HG02981 (cell line): ENCODE results near the gene ANKS1B.

Source experiments
- ATAC-seq: cut with Tn5 transposase; IDR thresholded peaks from one replicate; pipeline ENCODE4 v1.9.1; 2021; ENCODE audit warnings: mild to moderate bottlenecking, moderate library complexity; ENCODE audit not compliant: unreplicated experiment

Gene ANKS1B

GRCh38 chr12:99092100-99092851 is 892.5 kb downstream of the ANKS1B start:
- no peak for ATAC-seq

GRCh38 chr12:99087278-99087677 is 897.5 kb downstream of the ANKS1B start:
- no peak for ATAC-seq

DNA sequence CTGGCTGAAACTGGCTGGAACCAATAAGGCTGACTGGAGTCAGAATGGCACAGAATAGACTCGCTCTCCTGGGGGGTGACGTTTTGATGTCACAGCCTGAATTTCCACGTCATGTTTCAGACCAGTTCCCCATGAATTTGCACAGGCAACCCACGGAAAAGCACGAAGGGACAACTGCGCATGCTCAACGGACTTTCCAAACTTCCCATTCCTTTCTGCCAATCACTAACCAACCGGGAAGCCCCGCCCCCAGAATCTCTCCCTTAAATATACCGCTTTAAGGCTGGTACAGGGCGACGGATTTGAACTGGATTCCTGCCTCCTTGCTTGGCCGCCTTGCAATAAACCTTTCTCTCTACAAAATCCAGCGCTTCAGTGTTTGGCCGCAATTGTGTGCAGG is 904.9 kb downstream of the ANKS1B start:
- ATAC-seq = no peak

DNA sequence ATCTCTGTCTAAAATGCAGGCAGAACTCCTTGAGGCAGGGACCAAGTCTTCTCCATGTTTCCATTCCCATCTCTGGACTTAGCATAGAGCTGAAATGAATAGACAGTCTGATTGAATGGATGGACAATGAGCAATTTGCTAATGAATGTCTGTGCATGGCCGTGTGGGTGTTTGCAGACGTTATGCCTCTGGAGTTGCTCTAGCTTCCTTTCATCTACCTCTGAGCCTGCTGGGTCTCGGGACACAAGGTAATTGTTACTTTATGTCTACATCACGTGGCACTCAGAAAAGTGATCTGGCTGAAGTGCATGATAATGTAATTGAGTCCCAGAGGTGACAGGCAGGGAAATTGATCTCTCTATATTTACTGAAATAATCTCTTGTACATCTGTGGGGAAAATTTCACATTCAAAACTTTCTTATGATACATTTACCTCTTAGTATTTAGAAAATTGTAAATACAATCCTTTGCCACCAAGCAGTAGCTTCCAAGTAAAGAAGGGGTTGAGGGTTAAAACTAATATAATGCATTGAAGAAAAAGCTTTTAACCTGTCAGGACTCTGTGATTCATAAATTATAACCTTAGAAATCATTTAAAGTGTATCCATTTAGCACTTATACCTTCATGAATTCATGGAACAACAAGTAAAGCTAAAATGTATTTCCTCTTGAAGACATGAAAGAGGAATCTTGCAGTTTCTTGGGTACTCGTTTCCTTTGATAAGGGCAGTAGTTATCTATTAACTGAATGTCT is 915.6 kb downstream of the ANKS1B start:
- ATAC-seq = no peak

DNA sequence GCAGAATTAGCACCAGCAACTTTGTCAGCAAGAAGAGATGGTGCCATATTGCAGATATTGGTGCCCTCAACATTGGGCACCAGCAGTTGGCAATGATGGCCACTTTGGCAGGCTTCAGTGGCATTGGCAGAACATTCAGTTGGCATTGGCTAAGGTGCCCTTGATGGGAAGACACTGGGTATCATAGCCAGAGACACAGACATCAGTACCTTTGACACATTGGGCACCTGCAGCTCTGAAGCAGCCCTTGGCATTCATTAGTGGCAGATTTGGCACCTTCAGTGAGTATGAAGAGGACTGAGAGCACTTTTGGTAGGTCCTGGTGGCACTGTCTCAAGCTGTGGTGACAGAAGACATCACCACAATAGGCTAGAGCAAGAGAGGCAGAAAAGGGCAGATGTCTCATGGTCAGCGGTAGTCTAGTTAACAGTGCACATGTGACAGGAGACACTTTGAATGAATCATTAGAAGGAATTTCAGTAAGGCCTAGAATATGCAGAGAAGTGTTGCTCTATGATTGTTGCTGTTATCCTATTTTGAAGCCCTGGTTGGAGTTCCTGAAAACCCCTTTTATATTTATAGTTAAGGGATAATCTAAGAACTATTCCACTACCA is 917.5 kb downstream of the ANKS1B start:
- ATAC-seq = no peak

DNA sequence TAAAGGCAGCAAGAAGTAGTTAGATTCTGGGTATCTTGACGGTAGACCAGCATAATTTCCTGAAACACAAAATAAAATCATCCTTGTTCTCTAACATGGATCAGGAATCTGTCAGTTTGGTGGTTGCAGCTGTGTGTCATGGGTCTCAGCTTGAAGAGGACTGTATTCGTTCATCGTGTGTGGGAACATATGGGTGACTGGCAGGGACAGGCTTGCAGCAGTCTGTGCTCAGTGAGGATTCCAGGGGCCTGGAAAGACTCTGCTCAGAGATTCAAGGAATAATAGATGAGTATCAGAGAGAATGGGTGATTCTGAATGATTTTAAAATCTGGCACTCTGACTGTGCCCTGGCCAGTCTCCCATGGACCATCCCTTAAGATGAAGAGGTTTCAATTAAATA is 918.0 kb downstream of the ANKS1B start:
- no peak for ATAC-seq

DNA sequence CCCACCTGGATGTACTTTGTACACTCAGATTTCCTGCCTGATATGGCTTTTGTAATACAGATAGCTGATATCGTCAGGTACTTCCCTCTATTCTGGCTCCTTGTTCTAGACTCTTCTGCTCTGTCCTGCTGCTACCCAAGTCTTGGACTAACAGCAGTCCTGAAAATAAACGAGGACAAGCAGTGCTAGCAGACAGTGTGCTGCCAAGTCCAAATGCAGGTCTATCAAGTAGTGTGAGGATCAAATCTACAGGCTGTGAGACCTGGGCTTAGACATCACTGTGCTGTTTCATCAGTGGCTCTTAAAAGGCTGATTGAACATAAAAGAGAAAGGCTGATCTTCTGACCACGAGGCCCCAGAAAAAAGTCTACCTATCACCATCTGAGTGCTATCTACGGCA is 921.6 kb downstream of the ANKS1B start:
- no peak for ATAC-seq

GRCh38 chr12:99059824-99060511 is 924.8 kb downstream of the ANKS1B start:
- no peak for ATAC-seq

DNA sequence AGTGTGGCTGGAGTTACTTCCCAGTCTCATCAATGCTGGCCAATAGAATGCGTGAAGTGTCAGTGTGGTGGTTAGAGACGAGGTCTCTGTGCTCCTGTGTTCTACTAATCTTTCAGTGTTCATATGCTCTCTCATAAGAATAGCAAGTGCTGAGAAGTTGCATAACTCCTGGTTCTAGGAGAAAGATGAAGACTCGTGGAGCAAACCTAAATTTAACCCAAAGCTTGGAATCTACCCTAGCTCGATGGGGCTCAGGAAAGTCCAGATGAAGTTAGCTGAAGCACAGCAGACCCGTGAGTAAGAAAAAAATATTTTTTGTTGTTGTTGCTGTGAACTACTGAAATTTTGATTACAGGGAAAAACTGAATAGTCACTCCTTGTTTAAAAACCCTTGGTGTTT is 927.1 kb downstream of the ANKS1B start:
- ATAC-seq = no peak

- no peak for ATAC-seq
Measured at GRCh38 chr12:99056186-99056585, 928.5 kb downstream of the ANKS1B start.

DNA sequence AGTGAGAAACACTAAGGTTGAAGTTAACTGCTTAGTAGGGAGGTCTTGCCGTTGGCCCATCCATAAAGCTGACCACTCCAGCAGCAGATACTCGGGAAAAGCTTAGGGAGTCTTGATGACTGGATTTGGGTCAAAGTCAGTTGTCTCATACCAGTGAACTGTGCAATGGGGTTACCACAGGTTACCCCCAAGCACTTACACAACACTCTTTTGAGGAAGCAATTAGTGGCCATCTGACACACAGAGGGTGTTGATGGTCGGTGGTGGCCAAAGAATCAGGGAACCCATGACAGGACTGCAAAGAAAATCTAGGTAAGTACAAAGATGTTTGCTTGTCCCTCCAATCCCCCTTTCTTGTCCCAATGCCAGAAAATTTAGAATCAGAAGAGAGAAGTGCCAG is 929.4 kb downstream of the ANKS1B start:
- no peak for ATAC-seq

DNA sequence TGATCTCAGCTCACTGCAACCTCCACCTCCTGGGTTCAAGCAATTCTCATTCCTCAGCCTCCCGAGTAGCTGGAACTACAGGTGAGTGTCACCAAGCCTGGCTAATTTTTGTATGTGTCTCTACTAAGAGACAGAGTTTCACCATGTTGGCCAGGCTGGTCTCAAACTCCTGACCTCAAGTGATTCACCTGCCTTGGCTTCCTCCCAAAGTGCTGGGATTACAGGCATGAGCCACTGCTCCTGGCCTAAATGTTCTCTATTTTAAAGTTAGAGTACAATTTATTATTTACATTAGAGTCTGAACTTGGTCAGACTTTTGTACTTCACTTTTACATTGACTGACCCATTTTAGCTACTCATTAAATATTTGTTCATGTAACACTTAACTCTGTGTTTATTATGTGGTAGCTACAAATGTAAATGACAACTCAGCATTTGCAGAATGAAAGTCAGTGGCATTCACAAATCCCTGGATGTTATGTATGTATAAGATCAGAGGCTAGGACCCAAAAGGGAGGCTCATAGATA is 930.1 kb downstream of the ANKS1B start:
- ATAC-seq = no peak

- ATAC-seq = no peak
Measured at GRCh38 chr12:99053616-99054362, 930.9 kb downstream of the ANKS1B start.

DNA sequence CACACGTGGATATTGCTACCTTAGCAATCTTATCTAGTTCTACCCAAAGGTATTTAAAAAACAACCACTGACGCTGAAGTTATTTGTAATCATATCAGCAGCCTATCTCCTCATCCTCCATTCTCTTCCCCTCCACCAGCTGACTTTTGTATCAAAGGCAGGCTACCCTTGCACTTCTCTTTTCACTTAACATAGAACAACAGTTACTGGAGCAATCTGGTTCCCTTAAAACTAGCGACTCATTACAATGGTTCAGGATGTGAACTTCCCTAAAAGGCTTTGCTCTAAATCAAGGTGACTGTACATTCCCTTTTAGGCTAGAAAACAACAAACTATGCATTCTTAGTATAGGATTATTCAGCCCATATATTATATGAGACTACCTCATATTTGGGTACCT is 935.0 kb downstream of the ANKS1B start:
- ATAC-seq = no peak

DNA sequence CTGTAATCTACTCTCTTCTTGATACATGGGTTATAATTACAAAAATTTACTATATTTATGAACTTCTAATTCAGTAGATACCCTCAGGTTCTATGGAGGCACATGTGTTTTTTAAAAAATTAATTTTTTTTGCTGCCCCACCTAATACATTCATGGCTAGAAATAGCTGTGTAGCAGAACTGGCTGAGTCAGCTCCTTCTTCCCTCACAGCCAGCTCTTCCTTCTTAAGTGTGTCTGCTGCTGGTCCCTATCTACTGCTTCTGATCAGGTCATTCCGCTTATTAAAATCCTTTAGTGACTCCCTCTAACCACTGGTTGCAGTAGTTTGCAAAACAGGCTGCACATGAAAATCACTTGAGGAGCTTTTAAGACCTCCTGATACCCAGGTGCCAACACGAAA is 939.6 kb downstream of the ANKS1B start:
- no peak for ATAC-seq

DNA sequence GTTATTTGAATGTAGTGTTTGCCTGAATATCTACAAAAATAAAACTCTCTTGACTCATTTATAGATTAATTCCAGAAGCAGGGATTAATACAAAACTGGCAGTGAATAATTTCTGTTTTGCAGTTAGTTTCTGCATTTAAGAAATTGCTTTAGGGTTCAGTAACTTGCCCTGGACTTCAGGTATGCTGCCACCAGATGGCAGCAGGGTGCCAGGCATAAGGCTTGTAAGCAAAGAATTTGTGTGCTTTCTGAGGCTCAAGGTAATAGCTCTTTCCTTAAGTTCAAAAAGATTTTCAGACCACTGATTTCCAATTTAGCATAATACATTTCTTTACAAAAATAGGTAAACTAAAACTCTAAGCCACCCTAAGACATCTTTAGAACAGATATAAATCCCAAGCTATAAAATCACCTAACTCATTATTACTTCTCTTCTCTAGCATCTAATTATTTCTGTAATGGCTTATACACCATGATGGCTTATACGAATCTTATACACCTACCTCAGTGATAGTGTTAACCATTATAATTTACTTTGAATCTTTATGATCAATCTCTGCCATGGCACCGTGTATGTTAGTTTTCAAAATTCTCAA is 941.3 kb downstream of the ANKS1B start:
- peak; percentile 83 for ATAC-seq

GRCh38 chr12:99042226-99042625 is 942.5 kb downstream of the ANKS1B start:
- ATAC-seq = no peak

GRCh38 chr12:99039367-99040120 is 945.2 kb downstream of the ANKS1B start:
- ATAC-seq = no peak

- ATAC-seq = no peak
Measured at GRCh38 chr12:99036566-99036965, 948.2 kb downstream of the ANKS1B start.
